ENCODE measurements around the gene DHX30. TPM values are rescaled to one million over a fixed set of nuclear protein-coding genes. Genes with fewer than 3 reads are reported as not detected.
A peak's percentile ranks its signal among the peaks of the same experiment; 100 is the strongest.

Gene DHX30
- total and polyA plus RNA-seq, 9 of the 15 experiments (the other 6 are each of a cell fraction or from before 2014, with no cell fraction given), result 12.3 to 158 (median 79.0) TPM

DNA sequence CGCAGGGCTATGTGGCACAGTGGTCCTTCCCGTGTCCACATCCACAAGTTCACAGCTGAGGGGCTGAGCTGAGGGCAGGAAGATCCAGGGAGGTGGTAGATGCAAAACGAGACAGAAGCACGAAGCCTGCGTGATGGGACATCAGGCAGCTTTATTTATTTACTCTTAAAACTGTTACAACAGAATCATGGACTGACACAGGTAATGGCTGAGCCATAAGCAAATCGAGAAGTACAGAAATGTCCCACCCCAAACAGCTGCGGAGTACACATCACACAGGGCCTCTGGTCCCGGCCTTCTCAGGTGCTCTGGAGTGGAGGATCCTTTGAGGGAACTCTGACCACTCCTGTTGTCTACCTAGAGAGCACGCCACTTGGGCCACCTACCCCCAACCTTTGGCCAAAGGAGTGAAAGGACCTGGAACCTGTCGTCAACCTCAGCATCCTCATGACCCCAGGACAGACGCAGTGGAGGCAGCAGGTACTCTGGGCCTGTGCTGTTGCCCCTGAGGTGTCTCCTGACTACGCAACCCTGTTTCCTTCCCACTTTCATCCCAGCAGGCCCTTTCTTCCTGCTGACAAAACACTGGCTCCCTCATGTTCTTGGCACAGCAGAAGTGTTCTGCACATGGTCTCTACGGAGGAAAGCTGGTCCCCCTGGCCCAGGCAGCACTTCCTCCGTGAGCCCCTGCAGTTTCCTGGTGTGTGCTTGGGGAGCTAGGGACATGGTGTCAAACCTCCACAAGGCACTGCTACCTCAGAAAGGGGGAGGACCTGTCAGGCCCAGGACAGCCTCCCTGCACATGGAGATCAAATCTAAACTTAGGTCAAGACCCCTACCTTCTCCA is 47.8 kb downstream of the DHX30 start (continued):
- no peak for TF ChIP-seq CREM (IDR thresholded peaks at IDR 0.05; ENCODE audit: low read depth)
- TF ChIP-seq, protein P1, sequence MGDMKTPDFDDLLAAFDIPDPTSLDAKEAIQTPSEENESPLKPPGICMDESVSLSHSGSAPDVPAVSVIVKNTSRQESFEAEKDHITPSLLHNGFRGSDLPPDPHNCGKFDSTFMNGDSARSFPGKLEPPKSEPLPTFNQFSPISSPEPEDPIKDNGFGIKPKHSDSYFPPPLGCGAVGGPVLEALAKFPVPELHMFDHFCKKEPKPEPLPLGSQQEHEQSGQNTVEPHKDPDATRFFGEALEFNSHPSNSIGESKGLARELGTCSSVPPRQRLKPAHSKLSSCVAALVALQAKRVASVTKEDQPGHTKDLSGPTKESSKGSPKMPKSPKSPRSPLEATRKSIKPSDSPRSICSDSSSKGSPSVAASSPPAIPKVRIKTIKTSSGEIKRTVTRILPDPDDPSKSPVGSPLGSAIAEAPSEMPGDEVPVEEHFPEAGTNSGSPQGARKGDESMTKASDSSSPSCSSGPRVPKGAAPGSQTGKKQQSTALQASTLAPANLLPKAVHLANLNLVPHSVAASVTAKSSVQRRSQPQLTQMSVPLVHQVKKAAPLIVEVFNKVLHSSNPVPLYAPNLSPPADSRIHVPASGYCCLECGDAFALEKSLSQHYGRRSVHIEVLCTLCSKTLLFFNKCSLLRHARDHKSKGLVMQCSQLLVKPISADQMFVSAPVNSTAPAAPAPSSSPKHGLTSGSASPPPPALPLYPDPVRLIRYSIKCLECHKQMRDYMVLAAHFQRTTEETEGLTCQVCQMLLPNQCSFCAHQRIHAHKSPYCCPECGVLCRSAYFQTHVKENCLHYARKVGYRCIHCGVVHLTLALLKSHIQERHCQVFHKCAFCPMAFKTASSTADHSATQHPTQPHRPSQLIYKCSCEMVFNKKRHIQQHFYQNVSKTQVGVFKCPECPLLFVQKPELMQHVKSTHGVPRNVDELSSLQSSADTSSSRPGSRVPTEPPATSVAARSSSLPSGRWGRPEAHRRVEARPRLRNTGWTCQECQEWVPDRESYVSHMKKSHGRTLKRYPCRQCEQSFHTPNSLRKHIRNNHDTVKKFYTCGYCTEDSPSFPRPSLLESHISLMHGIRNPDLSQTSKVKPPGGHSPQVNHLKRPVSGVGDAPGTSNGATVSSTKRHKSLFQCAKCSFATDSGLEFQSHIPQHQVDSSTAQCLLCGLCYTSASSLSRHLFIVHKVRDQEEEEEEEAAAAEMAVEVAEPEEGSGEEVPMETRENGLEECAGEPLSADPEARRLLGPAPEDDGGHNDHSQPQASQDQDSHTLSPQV (IDR thresholded peaks at IDR 0.05), result no peak
- TF ChIP-seq, protein P2, sequence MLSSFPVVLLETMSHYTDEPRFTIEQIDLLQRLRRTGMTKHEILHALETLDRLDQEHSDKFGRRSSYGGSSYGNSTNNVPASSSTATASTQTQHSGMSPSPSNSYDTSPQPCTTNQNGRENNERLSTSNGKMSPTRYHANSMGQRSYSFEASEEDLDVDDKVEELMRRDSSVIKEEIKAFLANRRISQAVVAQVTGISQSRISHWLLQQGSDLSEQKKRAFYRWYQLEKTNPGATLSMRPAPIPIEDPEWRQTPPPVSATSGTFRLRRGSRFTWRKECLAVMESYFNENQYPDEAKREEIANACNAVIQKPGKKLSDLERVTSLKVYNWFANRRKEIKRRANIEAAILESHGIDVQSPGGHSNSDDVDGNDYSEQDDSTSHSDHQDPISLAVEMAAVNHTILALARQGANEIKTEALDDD (IDR thresholded peaks at IDR 0.05), result no peak
- TF ChIP-seq, protein P3, sequence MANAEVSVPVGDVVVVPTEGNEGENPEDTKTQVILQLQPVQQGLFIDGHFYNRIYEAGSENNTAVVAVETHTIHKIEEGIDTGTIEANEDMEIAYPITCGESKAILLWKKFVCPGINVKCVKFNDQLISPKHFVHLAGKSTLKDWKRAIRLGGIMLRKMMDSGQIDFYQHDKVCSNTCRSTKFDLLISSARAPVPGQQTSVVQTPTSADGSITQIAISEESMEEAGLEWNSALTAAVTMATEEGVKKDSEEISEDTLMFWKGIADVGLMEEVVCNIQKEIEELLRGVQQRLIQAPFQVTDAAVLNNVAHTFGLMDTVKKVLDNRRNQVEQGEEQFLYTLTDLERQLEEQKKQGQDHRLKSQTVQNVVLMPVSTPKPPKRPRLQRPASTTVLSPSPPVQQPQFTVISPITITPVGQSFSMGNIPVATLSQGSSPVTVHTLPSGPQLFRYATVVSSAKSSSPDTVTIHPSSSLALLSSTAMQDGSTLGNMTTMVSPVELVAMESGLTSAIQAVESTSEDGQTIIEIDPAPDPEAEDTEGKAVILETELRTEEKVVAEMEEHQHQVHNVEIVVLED (CRISPR knock-in tag; IDR thresholded peaks at IDR 0.05), result no peak
- peak; percentile 89; the same call in 1 of the 2 replicates for TF ChIP-seq POLR2AphosphoS2 (IDR thresholded peaks at IDR 0.05; ENCODE audit: low read length)
- no peak for TF ChIP-seq PRMT5 (CRISPR knock-in tag; IDR thresholded peaks at IDR 0.05)
- peak; percentile 28; the same call in 1 of the 2 replicates for TF ChIP-seq MYNN (IDR thresholded peaks at IDR 0.05)
- TF ChIP-seq MYNN (CRISPR knock-in tag; IDR thresholded peaks at IDR 0.05), result no peak
- 0 out of 2 replicates have a peak, but pooled peaks have one; percentile 35 for TF ChIP-seq HOXB6 (CRISPR knock-in tag; IDR thresholded peaks at IDR 0.05; ENCODE audit: borderline replicate concordance)
- no peak for TF ChIP-seq ZNF77 (CRISPR knock-in tag; IDR thresholded peaks at IDR 0.05)
- no peak for TF ChIP-seq NBN (IDR thresholded peaks at IDR 0.05; ENCODE audit: low read depth)
- no peak for TF ChIP-seq HMGN3 (IDR thresholded peaks at IDR 0.05; ENCODE audit: borderline replicate concordance, extremely low read depth, insufficient read length, low read depth, low read length)
- no peak for TF ChIP-seq ZNF436 (CRISPR knock-in tag; IDR thresholded peaks at IDR 0.05)
- no peak for TF ChIP-seq BMI1 (IDR thresholded peaks at IDR 0.05; ENCODE audit: low read length)
- TF ChIP-seq, protein P4, sequence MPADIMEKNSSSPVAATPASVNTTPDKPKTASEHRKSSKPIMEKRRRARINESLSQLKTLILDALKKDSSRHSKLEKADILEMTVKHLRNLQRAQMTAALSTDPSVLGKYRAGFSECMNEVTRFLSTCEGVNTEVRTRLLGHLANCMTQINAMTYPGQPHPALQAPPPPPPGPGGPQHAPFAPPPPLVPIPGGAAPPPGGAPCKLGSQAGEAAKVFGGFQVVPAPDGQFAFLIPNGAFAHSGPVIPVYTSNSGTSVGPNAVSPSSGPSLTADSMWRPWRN (IDR thresholded peaks at IDR 0.05; ENCODE audit: low read depth), result no peak
- TF ChIP-seq, protein P5, sequence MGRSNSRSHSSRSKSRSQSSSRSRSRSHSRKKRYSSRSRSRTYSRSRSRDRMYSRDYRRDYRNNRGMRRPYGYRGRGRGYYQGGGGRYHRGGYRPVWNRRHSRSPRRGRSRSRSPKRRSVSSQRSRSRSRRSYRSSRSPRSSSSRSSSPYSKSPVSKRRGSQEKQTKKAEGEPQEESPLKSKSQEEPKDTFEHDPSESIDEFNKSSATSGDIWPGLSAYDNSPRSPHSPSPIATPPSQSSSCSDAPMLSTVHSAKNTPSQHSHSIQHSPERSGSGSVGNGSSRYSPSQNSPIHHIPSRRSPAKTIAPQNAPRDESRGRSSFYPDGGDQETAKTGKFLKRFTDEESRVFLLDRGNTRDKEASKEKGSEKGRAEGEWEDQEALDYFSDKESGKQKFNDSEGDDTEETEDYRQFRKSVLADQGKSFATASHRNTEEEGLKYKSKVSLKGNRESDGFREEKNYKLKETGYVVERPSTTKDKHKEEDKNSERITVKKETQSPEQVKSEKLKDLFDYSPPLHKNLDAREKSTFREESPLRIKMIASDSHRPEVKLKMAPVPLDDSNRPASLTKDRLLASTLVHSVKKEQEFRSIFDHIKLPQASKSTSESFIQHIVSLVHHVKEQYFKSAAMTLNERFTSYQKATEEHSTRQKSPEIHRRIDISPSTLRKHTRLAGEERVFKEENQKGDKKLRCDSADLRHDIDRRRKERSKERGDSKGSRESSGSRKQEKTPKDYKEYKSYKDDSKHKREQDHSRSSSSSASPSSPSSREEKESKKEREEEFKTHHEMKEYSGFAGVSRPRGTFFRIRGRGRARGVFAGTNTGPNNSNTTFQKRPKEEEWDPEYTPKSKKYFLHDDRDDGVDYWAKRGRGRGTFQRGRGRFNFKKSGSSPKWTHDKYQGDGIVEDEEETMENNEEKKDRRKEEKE (IDR thresholded peaks at IDR 0.05; ENCODE audit: borderline replicate concordance in 1 of 2, control insufficient read depth in 1 of 2, low read depth in 2 of 2, low read length in 1 of 2), result 0 out of 4 replicates have a peak, but pooled peaks of 1 of the 2 experiments have one; percentile 4
- no peak for TF ChIP-seq SRF (CRISPR knock-in tag; IDR thresholded peaks at IDR 0.05)
